ENCODE data around the gene POU2AF3. TPM values are rescaled to one million over a fixed set of nuclear protein-coding genes. Genes with fewer than 3 reads are reported as not detected.
"Not testable (repeated sequence)": the region's sequence is repeated elsewhere in the genome, so short reads cannot be mapped to it uniquely, and the experiment has no call there.

The POU2AF3 gene
- total RNA-seq, 1 experiment from 2014 or later, result 0.40 TPM

GRCh38 chr11:111299101-111300026 is 1.0 kb downstream of the POU2AF3 start:
- peak; percentile 32 for DNase-seq (ENCODE audit: extremely low read depth, low read depth)

- DNase-seq (ENCODE audit: extremely low read depth, low read depth), result no peak
These were observed 2.2 kb downstream of the POU2AF3 start for GRCh38 chr11:111300569-111300968.

- no peak for DNase-seq (ENCODE audit: extremely low read depth, low read depth)
These were observed 2.9 kb downstream of the POU2AF3 start for GRCh38 chr11:111301004-111301841.

GRCh38 chr11:111301842-111302118 is 3.4 kb downstream of the POU2AF3 start:
- no peak for DNase-seq (ENCODE audit: extremely low read depth, low read depth)

GRCh38 chr11:111302298-111302697 is 4.0 kb downstream of the POU2AF3 start:
- DNase-seq (ENCODE audit: extremely low read depth, low read depth), result no peak

- DNase-seq (ENCODE audit: extremely low read depth, low read depth), result no peak
These were observed 5.1 kb downstream of the POU2AF3 start for GRCh38 chr11:111303461-111303860.

- DNase-seq (ENCODE audit: extremely low read depth, low read depth), result no peak
These were observed 6.9 kb downstream of the POU2AF3 start for GRCh38 chr11:111305162-111305802.

- DNase-seq (ENCODE audit: extremely low read depth, low read depth), result no peak
These were observed 7.5 kb downstream of the POU2AF3 start for GRCh38 chr11:111305876-111306275.

GRCh38 chr11:111306321-111306720 is 8.0 kb downstream of the POU2AF3 start:
- DNase-seq (ENCODE audit: extremely low read depth, low read depth), result no peak

GRCh38 chr11:111307472-111308108 is 9.2 kb downstream of the POU2AF3 start:
- DNase-seq (ENCODE audit: extremely low read depth, low read depth), result no peak

GRCh38 chr11:111308140-111308539 is 9.8 kb downstream of the POU2AF3 start:
- no peak for DNase-seq (ENCODE audit: extremely low read depth, low read depth)

- no peak for DNase-seq (ENCODE audit: extremely low read depth, low read depth)
These were observed 11.0 kb downstream of the POU2AF3 start for GRCh38 chr11:111309215-111309915.

GRCh38 chr11:111310088-111310487 is 11.7 kb downstream of the POU2AF3 start:
- DNase-seq (ENCODE audit: extremely low read depth, low read depth), result no peak

- no peak for DNase-seq (ENCODE audit: extremely low read depth, low read depth)
These were observed 12.4 kb downstream of the POU2AF3 start for GRCh38 chr11:111310723-111311122.

GRCh38 chr11:111312076-111312475 is 13.7 kb downstream of the POU2AF3 start:
- no peak for DNase-seq (ENCODE audit: extremely low read depth, low read depth)

GRCh38 chr11:111319296-111319695 is 20.9 kb downstream of the POU2AF3 start:
- DNase-seq (ENCODE audit: extremely low read depth, low read depth), result no peak

- not testable (repeated sequence) for DNase-seq (ENCODE audit: extremely low read depth, low read depth)
These were observed 21.9 kb downstream of the POU2AF3 start for GRCh38 chr11:111320199-111320598.

- no peak for DNase-seq (ENCODE audit: extremely low read depth, low read depth)
These were observed 22.6 kb downstream of the POU2AF3 start for GRCh38 chr11:111320728-111321568.

GRCh38 chr11:111322534-111322933 is 24.2 kb downstream of the POU2AF3 start:
- DNase-seq (ENCODE audit: extremely low read depth, low read depth), result no peak

Measured in NCI-H460 (cell line).